Thyroid gland (tissue), 4 donors: ENCODE data around the gene SHC3. TPM values are rescaled to one million over a fixed set of nuclear protein-coding genes. Genes with fewer than 3 reads are reported as not detected.

Source experiments
- DNase-seq, 2 donors: peaks; one replicate each; pipeline ENCODE4 v3.0.0-alpha.2; 2019
- H3K27ac ChIP-seq, 3 donors: fragments of 200-600 bp; sonication (generic); 1 replicate in 2 of 3; 2 replicates in 1 of 3; pipeline ENCODE4 v1.5.1; 2016 to 2019; ENCODE audit warnings: mild to moderate bottlenecking in 1 of 3, moderate library complexity in 1 of 3
- H3K27me3 ChIP-seq: fragments of 200-600 bp; sonication (generic); one replicate; pipeline ENCODE4 v1.5.1; 2019
- H3K36me3 ChIP-seq, 2 donors: fragments of 200-600 bp; sonication (generic); one replicate each; pipeline ENCODE4 v1.5.1; 2016 to 2019
- H3K4me1 ChIP-seq, 2 donors: fragments of 200-600 bp; sonication (generic); one replicate each; pipeline ENCODE4 v1.5.1; 2017 to 2019
- H3K4me3 ChIP-seq, 3 donors: fragments of 200-600 bp; sonication (generic); replicated peaks in 1 of 3; 1 replicate in 2 of 3; 2 replicates in 1 of 3; pipeline ENCODE4 v1.5.1; 2016; ENCODE audit warnings: mild to moderate bottlenecking in 1 of 3
- H3K9me3 ChIP-seq: fragments of 200-600 bp; sonication (generic); one replicate; pipeline ENCODE4 v1.5.1; 2017
- POLR2A ChIP-seq, 2 donors: fragments of 450-650 bp; IDR thresholded peaks; one replicate each; pipeline ENCODE4 v1.6.1; 2017; ENCODE audit warnings: antibody characterized with exemption in 2 of 2, mild to moderate bottlenecking in 2 of 2, moderate library complexity in 1 of 2
- WGBS, 2 donors: methylation state at CpG; one replicate each; pipeline ENCODE4 v1.1.5; 2017; 5-methylcytosine and 5-hydroxymethylcytosine counted together
- intact Hi-C: fragments of 100-400 bp; cut with DNase I; formaldehyde crosslinking; loops from one replicate; pipeline ENCODE4 v1.15.1; 2023
- total RNA-seq, 4 donors: library from RNA; depleted of rRNA; stranded (reverse); fragments of >200 nt; gene quantifications; one replicate each; pipeline ENCODE4 v1.2.3, GENCODE V29; 2016
- TF ChIP-seq, protein P1 (sequence below), 6 experiments: fragments of 200-600 bp in 3 of 6; fragments of 450-650 bp in 3 of 6; sonication (generic) in 3 of 6; IDR thresholded peaks; one replicate each; pipeline ENCODE4 v1.5.1; 2016 to 2019; ENCODE audit warnings: antibody characterized with exemption in 6 of 6, mild to moderate bottlenecking in 2 of 6, inconsistent platforms in 1 of 6, moderate library complexity in 1 of 6

Gene SHC3
- total RNA-seq, 4 donors from 2014 or later, result 0.40 to 5.9 (median 1.2) TPM

DNA sequence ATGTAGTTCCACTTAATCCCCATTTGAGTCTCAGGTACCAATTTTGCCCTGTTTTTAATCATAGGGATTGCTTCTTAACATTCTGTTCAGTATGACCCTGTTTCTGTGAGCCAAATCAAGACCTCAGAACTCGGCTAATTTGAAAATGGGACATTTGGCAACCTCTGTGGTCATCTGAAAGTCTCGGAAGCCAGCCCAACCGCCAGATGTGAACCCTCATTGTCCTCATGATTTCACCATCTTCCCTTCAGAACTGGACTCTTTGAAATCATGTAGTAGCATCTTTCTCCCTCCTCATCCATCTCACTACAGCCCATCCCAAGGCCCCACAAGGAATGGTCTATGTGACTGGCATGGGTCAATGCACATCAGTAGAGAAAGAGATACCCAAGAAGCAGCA lies 98.4 kb downstream of the SHC3 start:
- Histone ChIP-seq H3K36me3 (no peaks in the 10 kb centered on the region), H3K4me3 (no peak overlapping the region), H3K27me3 (no peaks in the 10 kb centered on the region), H3K4me1 (peaks cover 0 to 4% of the 10 kb centered on the region in 2 donors), H3K27ac (no peak overlapping the region), H3K9me3 (no peaks in the 10 kb centered on the region)
- WGBS, 2 donors, result 71 to 78% methylated on average over 3 of the region's 3 CpGs
- intact Hi-C loops, result no loop called here
- TF ChIP-seq POLR2A (IDR thresholded peaks at IDR 0.05), result no peak
- TF ChIP-seq, protein P1, sequence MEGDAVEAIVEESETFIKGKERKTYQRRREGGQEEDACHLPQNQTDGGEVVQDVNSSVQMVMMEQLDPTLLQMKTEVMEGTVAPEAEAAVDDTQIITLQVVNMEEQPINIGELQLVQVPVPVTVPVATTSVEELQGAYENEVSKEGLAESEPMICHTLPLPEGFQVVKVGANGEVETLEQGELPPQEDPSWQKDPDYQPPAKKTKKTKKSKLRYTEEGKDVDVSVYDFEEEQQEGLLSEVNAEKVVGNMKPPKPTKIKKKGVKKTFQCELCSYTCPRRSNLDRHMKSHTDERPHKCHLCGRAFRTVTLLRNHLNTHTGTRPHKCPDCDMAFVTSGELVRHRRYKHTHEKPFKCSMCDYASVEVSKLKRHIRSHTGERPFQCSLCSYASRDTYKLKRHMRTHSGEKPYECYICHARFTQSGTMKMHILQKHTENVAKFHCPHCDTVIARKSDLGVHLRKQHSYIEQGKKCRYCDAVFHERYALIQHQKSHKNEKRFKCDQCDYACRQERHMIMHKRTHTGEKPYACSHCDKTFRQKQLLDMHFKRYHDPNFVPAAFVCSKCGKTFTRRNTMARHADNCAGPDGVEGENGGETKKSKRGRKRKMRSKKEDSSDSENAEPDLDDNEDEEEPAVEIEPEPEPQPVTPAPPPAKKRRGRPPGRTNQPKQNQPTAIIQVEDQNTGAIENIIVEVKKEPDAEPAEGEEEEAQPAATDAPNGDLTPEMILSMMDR (IDR thresholded peaks at IDR 0.05), result no peak
- DNase-seq, result peak; percentile 4

DNA sequence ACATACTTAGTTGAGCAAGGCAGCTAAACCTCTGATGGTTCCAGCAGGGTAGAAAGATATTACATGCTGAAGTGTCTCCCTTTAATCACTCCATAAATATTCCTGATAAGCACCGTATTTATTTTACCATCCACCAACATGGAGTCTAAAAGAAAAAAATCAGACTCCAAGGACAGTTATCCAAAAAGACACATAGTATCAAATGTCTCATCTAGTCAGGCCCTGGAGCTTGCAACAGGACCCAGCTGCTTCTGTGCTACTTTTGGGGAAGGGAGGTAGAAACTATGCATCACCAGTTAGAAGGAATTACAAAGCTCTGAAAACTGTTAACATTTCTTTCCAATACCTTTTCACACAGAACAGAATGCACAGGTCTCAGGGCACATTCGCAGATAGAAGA lies 99.2 kb downstream of the SHC3 start:
- H3K9me3 ChIP-seq, result no peaks in the 10 kb centered on the region
- intact Hi-C loops, result no loop called here
- DNase-seq, result no peak
- H3K27me3 ChIP-seq, result no peaks in the 10 kb centered on the region
- 53 to 67% methylated on average over 2 of the region's 2 CpGs for WGBS, 2 donors
- H3K4me3 ChIP-seq, result no peak overlapping the region
- peaks cover 0 to 4% of the 10 kb centered on the region in 2 donors for H3K4me1 ChIP-seq
- H3K27ac ChIP-seq, result no peak overlapping the region
- H3K36me3 ChIP-seq, result no peaks in the 10 kb centered on the region
- TF ChIP-seq, protein P1 (IDR thresholded peaks at IDR 0.05), result no peak
- no peak for TF ChIP-seq POLR2A (IDR thresholded peaks at IDR 0.05)

DNA sequence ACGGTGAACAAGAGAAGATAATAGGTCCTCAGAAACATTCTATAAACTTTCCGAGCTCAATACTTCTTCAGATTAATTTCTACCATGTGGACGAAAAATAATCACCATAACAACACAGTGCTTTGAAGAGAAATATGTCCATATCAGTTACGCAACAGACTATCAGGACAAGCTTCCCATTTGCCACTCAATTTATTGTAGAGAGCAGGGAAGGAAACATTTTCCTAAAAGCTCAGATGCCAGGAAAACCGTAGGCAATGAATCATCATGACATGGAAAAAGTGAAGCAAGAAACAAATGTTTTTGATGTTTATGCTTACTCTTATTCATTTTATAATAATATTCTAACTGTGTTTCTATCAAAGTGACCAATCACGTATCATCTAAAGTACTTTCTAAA lies 99.8 kb downstream of the SHC3 start:
- H3K27ac ChIP-seq, result no peak overlapping the region
- no peak for DNase-seq
- no peaks in the 10 kb centered on the region for H3K9me3 ChIP-seq
- 73 to 82% methylated on average over 6 of the region's 6 CpGs for WGBS, 2 donors
- no peaks in the 10 kb centered on the region for H3K27me3 ChIP-seq
- no peak overlapping the region for H3K4me3 ChIP-seq
- intact Hi-C loops, result no loop called here
- H3K4me1 ChIP-seq, result peaks cover 0 to 4% of the 10 kb centered on the region in 2 donors
- H3K36me3 ChIP-seq, result no peaks in the 10 kb centered on the region
- TF ChIP-seq, protein P1 (IDR thresholded peaks at IDR 0.05), result no peak
- no peak for TF ChIP-seq POLR2A (IDR thresholded peaks at IDR 0.05)

DNA sequence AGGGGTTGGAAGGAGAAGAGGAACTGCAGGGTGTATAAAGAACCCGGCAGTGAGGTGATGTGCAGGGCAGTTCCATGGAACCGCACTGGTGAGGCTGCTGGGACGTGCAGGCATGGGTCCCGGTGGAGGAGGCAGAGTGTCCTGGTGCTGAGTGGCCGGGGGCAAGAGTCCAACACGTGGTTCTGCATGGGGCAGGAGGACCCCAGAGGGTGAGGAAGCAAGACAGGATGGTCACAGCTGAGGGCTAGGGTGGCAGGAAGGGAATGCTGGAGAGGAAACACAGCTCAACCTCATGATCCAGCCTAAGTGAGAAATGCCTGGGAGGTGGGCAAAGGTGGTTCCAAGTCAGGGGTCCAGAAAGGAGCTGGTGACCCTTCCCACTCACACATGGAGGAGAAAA lies 100.2 kb downstream of the SHC3 start:
- H3K27me3 ChIP-seq, result no peaks in the 10 kb centered on the region
- intact Hi-C loops, result no loop called here
- no peak for DNase-seq
- no peak for TF ChIP-seq POLR2A (IDR thresholded peaks at IDR 0.05)
- TF ChIP-seq, protein P1 (IDR thresholded peaks at IDR 0.05), result no peak
- H3K27ac ChIP-seq, result no peak overlapping the region
- no peaks in the 10 kb centered on the region for H3K36me3 ChIP-seq
- H3K4me1 ChIP-seq, result peaks cover 0 to 4% of the 10 kb centered on the region in 2 donors
- 83 to 85% methylated on average over 6 of the region's 6 CpGs for WGBS, 2 donors
- H3K9me3 ChIP-seq, result no peaks in the 10 kb centered on the region
- H3K4me3 ChIP-seq, result no peak overlapping the region

DNA sequence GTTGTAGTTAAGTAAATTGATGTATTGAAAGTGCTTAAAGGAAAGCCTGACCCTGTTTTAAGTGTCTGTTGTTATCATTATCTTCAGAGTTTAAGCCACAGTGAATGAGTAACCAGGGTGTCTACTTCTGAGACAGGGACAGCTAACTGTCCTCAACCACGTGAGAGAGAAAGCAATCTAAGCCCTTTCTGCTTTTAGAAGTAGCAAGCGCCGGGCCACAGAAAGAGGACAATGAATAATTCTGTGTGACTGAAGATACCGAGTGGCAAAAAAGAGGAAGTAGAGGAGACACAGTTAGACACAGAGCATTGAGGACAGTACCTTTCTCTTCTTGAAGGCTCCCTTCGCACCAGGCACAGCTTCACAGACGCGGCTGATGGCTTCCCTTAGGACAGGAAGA lies 101.1 kb downstream of the SHC3 start:
- Histone ChIP-seq H3K27ac (no peak overlapping the region), H3K36me3 (no peaks in the 10 kb centered on the region), H3K4me3 (no peak overlapping the region), H3K9me3 (no peaks in the 10 kb centered on the region), H3K4me1 (peaks cover 0 to 4% of the 10 kb centered on the region in 2 donors), H3K27me3 (no peaks in the 10 kb centered on the region)
- intact Hi-C loops, result no loop called here
- TF ChIP-seq POLR2A (IDR thresholded peaks at IDR 0.05), result no peak
- TF ChIP-seq, protein P1 (IDR thresholded peaks at IDR 0.05), result no peak
- DNase-seq, result no peak
- WGBS, 2 donors, result 71 to 72% methylated on average over 7 of the region's 7 CpGs
